Neural cell (in vitro differentiated cells): ENCODE data around the gene PTPRT. TPM values are rescaled to one million over a fixed set of nuclear protein-coding genes. Genes with fewer than 3 reads are reported as not detected.

Experiments
- H2AFZ ChIP-seq: fragments of 200-600, 300-800 bp; sonication (generic), shearing (Covaris generic); 2 replicates; pipeline ENCODE4 v1.6.0; 2014; ENCODE audit warnings: low read depth, mild to moderate bottlenecking, antibody characterized with exemption, low read length, moderate library complexity
- H3F3A ChIP-seq: fragments of 200-600 bp; shearing (Covaris generic); 2 replicates; pipeline ENCODE4 v1.6.1; 2016; ENCODE audit warnings: mild to moderate bottlenecking, moderate library complexity, mixed read lengths, antibody characterized with exemption, low read length; ENCODE audit not compliant: insufficient read depth, poor library complexity, severe bottlenecking
- H3K27ac ChIP-seq: fragments of 200-600, 300-800 bp; sonication (generic), shearing (Covaris generic); 2 replicates; pipeline ENCODE4 v1.5.1; 2014; ENCODE audit warnings: mild to moderate bottlenecking, low read length, moderate library complexity
- H3K27me3 ChIP-seq: fragments of 300-800, 200-600 bp; sonication (generic), shearing (Covaris generic); 2 replicates; pipeline ENCODE4 v1.6.0; 2014; ENCODE audit warnings: mild to moderate bottlenecking, low read depth, low read length, moderate library complexity; ENCODE audit not compliant: insufficient read depth
- H3K36me3 ChIP-seq: fragments of 300-800, 200-600 bp; sonication (generic), shearing (Covaris generic); 2 replicates; pipeline ENCODE4 v1.5.1; 2014; ENCODE audit warnings: mild to moderate bottlenecking, antibody characterized with exemption, low read length, moderate library complexity; ENCODE audit not compliant: insufficient read depth
- H3K4me2 ChIP-seq: fragments of 300-800, 200-600 bp; sonication (generic), shearing (Covaris generic); 2 replicates; pipeline ENCODE4 v1.6.0; 2014; ENCODE audit warnings: mild to moderate bottlenecking, low read length
- H3K4me3 ChIP-seq: fragments of 300-800, 200-600 bp; sonication (generic), shearing (Covaris generic); 2 replicates; pipeline ENCODE4 v1.5.1; 2014; ENCODE audit warnings: mild to moderate bottlenecking, low read length, moderate library complexity
- H3K79me2 ChIP-seq: fragments of 200-600 bp; shearing (Covaris generic); replicated peaks from 2 replicates; pipeline ENCODE4 v1.6.0; 2014; ENCODE audit warnings: mild to moderate bottlenecking, low read length, moderate library complexity; ENCODE audit not compliant: insufficient read depth
- H3K9ac ChIP-seq: fragments of 300-800, 200-600 bp; sonication (generic), shearing (Covaris generic); 2 replicates; pipeline ENCODE4 v1.6.1; 2016; ENCODE audit warnings: mild to moderate bottlenecking, low read length, mixed read lengths
- H3K9me2 ChIP-seq: fragments of 200-600 bp; shearing (Covaris generic); 2 replicates; pipeline ENCODE4 v1.6.1; 2016; ENCODE audit warnings: mild to moderate bottlenecking, low read length, mixed read lengths; ENCODE audit not compliant: insufficient read depth
- H3K9me3 ChIP-seq: fragments of 200-600, 300-800 bp; sonication (generic), shearing (Covaris generic); 2 replicates; pipeline ENCODE4 v1.6.1; 2016; ENCODE audit warnings: mild to moderate bottlenecking, mixed run types, low read length, moderate library complexity, mixed read lengths
- H4K20me1 ChIP-seq: fragments of 200-600 bp; shearing (Covaris generic); 2 replicates; pipeline ENCODE4 v1.6.1; 2016; ENCODE audit warnings: mild to moderate bottlenecking, mixed run types; ENCODE audit not compliant: insufficient read depth
- EP300 ChIP-seq: fragments of 450-650 bp; conservative IDR thresholded peaks from 2 replicates; pipeline ENCODE4 v1.6.1; 2014; ENCODE audit warnings: antibody characterized with exemption, mild to moderate bottlenecking, moderate library complexity; ENCODE audit not compliant: poor library complexity, severe bottlenecking
- EZH2 ChIP-seq: fragments of 200-600, 300-800 bp; shearing (Covaris generic), sonication (generic); IDR thresholded peaks from 2 replicates; pipeline ENCODE4 v1.6.1; 2014; ENCODE audit warnings: antibody characterized with exemption, low read length, borderline replicate concordance, mild to moderate bottlenecking; ENCODE audit not compliant: insufficient read depth, poor library complexity, severe bottlenecking
- MXI1 ChIP-seq: fragments of 450-650 bp; conservative IDR thresholded peaks from 2 replicates; pipeline ENCODE4 v1.6.1; 2014; ENCODE audit warnings: antibody characterized with exemption, mild to moderate bottlenecking; ENCODE audit not compliant: poor library complexity, severe bottlenecking
- POLR2AphosphoS5 ChIP-seq: IDR thresholded peaks from 2 replicates; pipeline ENCODE4 v1.6.1; 2012
- RAD21 ChIP-seq: fragments of 450-650 bp; conservative IDR thresholded peaks from 2 replicates; pipeline ENCODE4 v1.6.1; 2014; ENCODE audit warnings: antibody characterized with exemption, mild to moderate bottlenecking, moderate library complexity
- SMC3 ChIP-seq: fragments of 450-650 bp; conservative IDR thresholded peaks from 2 replicates; pipeline ENCODE4 v1.6.1; 2014; ENCODE audit warnings: antibody characterized with exemption, mild to moderate bottlenecking, moderate library complexity; ENCODE audit not compliant: poor library complexity
- TAF1 ChIP-seq: IDR thresholded peaks from 2 replicates; pipeline ENCODE4 v1.6.1; 2012; ENCODE audit warnings: low read depth
- polyA plus RNA-seq: library from polyadenylated mRNA; depleted of rRNA; stranded (reverse); fragments of >200 nt; gene quantifications from 2 replicates; pipeline ENCODE4 v1.2.3, GENCODE V29; 2014
- TF ChIP-seq, protein P1 (sequence below): fragments of 450-650 bp; IDR thresholded peaks from 2 replicates; pipeline ENCODE4 v1.5.1; 2014; ENCODE audit warnings: antibody characterized with exemption, mild to moderate bottlenecking, moderate library complexity; ENCODE audit not compliant: poor library complexity, severe bottlenecking
- TF ChIP-seq, protein P2 (sequence below): IDR thresholded peaks from 2 replicates; pipeline ENCODE4 v1.6.1; 2012; ENCODE audit warnings: borderline replicate concordance

Gene PTPRT
- polyA plus RNA-seq, 1 donor from 2014 or later, result 9.2 TPM

DNA sequence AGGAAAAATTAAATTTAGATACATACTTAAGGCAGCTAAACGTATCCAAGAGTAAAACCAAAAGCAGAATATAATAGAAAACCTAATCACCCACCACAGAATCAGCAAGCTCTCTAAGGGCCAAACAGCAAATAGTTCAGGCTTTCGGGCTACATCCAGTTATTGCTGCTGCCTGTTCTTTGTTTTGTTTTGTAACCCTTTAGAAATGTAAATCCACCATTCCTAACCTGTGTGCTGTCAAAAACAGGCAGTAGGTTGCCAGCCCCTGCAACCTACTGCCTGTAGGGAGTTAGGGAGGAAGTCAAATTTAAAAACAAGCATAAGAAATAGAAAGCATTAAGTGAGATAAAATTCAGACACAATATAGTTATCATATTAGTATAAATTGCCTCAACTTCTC is 225.9 kb downstream of the PTPRT start:
- H3K79me2 ChIP-seq, result no peaks in the 10 kb centered on the region

DNA sequence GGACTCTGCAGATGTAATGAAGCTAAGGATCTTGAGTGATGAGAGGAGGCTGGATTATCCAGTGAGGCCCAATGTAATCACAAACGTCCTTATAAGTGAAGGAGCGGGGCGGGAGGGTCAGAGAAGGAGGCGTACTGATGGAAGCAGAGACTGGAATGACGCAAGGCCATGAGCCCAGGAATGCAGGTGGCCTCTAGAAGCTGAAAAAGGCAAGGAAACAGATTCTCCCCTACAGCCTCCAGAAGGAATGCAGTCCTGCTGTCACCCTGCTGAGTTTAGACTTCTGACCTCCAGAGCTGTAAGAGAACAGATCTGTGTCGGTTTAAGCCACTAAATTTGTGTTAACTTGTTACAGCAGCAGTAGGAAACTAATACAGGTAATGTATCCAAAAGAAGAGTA is 227.9 kb downstream of the PTPRT start:
- Histone ChIP-seq H3K9ac (no peak overlapping the region), H3K79me2 (no peaks in the 10 kb centered on the region), H3K36me3 (no peaks in the 10 kb centered on the region), H3K4me3 (no peak overlapping the region), H3K27ac (no peak overlapping the region), H2AFZ (no peak overlapping the region), H3K27me3 (no peaks in the 10 kb centered on the region), H3K4me2 (no peak overlapping the region), H3K9me2 (no peaks in the 10 kb centered on the region), H3F3A (no peaks in the 10 kb centered on the region), H3K9me3 (no peaks in the 10 kb centered on the region), H4K20me1 (no peaks in the 10 kb centered on the region)
- no peak for TF ChIP-seq TAF1
- TF ChIP-seq EP300, result no peak
- TF ChIP-seq RAD21, result no peak
- no peak for TF ChIP-seq POLR2AphosphoS5
- TF ChIP-seq MXI1, result no peak
- TF ChIP-seq EZH2, result no peak
- no peak for TF ChIP-seq SMC3
- TF ChIP-seq, protein P1, sequence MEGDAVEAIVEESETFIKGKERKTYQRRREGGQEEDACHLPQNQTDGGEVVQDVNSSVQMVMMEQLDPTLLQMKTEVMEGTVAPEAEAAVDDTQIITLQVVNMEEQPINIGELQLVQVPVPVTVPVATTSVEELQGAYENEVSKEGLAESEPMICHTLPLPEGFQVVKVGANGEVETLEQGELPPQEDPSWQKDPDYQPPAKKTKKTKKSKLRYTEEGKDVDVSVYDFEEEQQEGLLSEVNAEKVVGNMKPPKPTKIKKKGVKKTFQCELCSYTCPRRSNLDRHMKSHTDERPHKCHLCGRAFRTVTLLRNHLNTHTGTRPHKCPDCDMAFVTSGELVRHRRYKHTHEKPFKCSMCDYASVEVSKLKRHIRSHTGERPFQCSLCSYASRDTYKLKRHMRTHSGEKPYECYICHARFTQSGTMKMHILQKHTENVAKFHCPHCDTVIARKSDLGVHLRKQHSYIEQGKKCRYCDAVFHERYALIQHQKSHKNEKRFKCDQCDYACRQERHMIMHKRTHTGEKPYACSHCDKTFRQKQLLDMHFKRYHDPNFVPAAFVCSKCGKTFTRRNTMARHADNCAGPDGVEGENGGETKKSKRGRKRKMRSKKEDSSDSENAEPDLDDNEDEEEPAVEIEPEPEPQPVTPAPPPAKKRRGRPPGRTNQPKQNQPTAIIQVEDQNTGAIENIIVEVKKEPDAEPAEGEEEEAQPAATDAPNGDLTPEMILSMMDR, result no peak
- TF ChIP-seq, protein P2, sequence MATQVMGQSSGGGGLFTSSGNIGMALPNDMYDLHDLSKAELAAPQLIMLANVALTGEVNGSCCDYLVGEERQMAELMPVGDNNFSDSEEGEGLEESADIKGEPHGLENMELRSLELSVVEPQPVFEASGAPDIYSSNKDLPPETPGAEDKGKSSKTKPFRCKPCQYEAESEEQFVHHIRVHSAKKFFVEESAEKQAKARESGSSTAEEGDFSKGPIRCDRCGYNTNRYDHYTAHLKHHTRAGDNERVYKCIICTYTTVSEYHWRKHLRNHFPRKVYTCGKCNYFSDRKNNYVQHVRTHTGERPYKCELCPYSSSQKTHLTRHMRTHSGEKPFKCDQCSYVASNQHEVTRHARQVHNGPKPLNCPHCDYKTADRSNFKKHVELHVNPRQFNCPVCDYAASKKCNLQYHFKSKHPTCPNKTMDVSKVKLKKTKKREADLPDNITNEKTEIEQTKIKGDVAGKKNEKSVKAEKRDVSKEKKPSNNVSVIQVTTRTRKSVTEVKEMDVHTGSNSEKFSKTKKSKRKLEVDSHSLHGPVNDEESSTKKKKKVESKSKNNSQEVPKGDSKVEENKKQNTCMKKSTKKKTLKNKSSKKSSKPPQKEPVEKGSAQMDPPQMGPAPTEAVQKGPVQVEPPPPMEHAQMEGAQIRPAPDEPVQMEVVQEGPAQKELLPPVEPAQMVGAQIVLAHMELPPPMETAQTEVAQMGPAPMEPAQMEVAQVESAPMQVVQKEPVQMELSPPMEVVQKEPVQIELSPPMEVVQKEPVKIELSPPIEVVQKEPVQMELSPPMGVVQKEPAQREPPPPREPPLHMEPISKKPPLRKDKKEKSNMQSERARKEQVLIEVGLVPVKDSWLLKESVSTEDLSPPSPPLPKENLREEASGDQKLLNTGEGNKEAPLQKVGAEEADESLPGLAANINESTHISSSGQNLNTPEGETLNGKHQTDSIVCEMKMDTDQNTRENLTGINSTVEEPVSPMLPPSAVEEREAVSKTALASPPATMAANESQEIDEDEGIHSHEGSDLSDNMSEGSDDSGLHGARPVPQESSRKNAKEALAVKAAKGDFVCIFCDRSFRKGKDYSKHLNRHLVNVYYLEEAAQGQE, result no peak

More for the DNA sequence above, 225.9 kb downstream of the PTPRT start:
- H2AFZ ChIP-seq, result no peak overlapping the region
- H3F3A ChIP-seq, result no peaks in the 10 kb centered on the region
- no peak overlapping the region for H3K4me3 ChIP-seq
- H3K36me3 ChIP-seq, result no peaks in the 10 kb centered on the region
- no peak overlapping the region for H3K27ac ChIP-seq
- TF ChIP-seq, protein P2, result no peak
- TF ChIP-seq MXI1 (no peak), SMC3 (no peak), RAD21 (no peak), POLR2AphosphoS5 (no peak), EZH2 (no peak), TAF1 (no peak), EP300 (no peak)
- TF ChIP-seq, protein P1, result no peak
- H3K9ac ChIP-seq, result no peak overlapping the region
- no peaks in the 10 kb centered on the region for H3K9me3 ChIP-seq
- no peak overlapping the region for H3K4me2 ChIP-seq
- H3K9me2 ChIP-seq, result no peaks in the 10 kb centered on the region
- H4K20me1 ChIP-seq, result no peaks in the 10 kb centered on the region
- no peaks in the 10 kb centered on the region for H3K27me3 ChIP-seq
